NCI-H1436 treated with DMSO at 0.1 percent for 48 hours (cell line): ENCODE measurements around the gene SP100.

Experiments
- DNase-seq: peaks from one replicate; lab custom pipeline; 2025; lab: John Stamatoyannopoulos, UW

SP100 gene

DNA sequence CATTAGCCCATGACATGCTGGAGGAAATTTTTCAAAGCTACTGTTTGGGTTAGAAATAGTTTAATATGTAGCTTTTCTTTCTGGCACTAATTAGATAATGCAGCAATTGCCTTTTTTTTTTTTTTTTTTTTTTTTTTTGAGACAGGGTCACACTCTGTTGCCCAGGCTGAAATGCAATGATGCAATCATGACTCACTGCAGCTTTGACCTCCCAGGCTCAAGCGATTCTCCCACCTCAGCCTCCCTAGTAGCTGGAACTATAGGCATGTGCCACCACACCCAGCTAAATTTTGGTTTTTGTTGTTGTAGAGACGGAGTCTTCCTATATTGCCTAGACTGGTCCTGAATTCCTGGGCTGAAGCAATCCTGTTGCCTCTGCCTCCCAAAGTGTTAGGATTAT is 136.2 kb downstream of the SP100 start:
- no peak for DNase-seq

DNA sequence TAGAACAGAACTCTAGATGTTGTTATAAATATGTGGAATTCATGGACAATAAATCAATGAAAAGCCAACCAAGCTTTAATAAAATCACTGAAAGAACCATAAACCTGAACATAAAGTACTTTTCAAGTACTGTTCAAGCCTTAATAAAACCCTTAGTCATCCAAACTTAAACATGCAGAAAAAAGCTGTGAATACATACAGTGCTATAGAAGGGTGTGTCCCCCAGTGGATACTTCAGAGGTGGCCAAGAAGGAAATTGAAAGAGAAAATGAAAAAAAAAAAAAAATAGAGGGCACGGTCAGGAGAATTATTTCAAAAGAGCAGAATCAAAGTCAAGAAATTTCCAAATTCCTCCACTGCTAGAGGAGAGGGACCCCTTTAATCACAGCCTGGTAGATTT is 141.1 kb downstream of the SP100 start:
- no peak for DNase-seq

DNA sequence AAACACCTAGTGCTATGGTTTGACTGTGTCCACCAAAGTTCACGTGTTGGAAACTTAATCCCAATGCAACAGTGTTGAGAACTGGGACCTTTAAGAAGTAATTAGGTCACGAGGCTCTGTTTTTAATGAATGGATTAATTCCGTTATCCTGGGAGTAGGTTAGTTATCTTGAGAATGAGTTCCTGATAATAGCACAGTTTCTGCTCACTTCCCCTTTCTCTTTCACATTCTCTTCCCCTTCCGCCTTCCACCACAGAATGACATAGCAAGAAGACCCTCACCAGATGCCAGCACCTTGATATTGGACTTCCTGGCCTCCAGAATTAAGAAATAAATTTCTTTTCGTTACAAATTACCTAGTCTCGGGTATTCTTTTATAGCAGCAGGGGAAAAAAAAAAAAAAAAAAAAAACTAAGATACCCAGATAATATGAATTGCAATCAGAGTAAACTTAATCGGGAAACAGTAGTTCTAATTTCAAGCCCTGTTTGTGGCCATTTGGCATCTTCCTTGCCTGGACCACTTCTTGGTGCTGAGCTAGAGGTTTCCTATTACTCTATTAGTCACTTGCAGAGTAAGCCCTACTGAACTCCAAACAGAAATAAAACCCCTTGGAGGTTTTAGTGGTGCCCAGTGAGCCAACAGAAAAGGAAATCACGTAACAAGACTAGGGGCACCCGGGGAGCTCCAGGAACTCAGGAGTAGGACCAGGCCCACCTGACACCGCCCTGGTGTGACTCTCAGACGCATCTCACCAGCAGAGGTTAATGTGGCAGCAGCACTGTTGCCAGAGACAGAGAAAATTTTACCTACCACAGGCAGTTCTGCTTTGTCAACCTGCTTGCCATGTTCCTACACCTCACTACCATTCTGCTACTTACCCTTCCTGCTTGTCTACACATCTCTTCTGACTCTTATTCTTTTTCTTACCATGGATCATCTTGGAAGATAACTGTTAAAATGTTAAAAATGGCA is 149.1 kb downstream of the SP100 start:
- DNase-seq = no peak

DNA sequence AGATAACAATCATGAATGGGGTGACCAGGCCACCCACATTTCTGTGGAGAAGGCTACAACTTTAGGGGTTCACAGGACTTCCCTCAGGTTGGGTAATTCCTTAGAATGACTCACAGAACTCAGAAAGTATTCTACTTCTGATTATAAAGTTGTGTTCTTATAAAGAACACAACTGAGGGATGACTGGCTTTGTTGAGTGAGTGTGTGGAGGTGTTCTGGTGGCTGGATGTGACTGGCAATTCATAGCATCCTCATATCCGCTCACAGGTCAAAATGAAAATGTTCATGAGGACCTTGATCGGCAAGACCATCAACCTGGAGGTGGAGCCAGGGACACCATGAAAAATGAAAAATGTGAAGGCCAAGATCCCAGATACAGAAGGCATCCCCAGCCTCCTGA is 153.3 kb downstream of the SP100 start:
- DNase-seq = no peak

DNA sequence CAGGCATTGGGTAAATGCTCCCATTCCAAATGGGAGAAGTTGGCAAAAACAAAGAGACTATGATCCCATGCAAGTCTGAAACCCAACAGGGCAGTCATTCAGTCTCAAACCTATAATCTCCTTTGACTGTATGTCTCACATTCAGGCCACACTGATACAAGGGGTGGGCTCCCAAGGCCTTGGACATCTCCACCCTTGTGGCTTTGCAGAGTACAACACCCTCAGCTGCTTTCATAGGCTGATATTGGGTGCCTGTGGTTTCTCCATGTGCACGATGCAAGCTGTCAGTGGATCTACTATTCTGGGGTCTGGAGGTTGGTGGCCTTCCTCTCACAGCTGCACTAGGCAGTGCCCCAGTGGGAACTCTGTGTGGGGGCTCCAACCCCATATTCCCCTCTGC is 155.0 kb downstream of the SP100 start:
- DNase-seq = no peak

DNA sequence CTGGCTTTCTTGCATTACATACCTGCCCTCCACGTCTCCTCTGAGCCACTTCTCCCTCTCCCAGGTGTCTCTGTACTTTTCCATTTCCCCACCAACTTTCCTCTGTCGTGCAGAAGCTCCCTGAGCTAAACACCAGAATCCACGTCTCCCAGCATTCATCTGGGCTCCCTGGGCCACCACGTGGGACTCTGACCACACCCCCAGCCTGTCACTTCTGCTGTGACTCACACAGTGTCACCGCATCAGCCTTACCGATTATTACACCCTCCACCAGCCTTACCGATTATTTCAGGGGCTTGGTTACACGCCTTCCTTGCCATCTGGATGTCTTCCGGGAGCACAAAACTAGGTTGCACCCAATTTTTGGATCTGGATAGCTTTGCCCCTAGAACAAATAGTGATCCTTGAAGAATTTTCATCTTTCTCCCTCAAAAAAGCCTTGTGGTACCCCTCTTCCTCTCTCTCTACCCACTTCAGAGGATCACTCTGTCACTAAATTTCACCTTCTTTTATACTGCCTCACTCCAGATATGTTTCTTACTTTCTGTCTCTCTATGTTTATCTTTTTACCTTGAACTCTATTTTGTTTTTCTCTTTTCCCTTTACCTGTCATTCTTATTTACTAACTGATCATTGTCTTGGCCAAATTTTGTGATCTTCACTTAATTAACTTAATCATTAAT is 159.8 kb downstream of the SP100 start:
- no peak for DNase-seq

DNA sequence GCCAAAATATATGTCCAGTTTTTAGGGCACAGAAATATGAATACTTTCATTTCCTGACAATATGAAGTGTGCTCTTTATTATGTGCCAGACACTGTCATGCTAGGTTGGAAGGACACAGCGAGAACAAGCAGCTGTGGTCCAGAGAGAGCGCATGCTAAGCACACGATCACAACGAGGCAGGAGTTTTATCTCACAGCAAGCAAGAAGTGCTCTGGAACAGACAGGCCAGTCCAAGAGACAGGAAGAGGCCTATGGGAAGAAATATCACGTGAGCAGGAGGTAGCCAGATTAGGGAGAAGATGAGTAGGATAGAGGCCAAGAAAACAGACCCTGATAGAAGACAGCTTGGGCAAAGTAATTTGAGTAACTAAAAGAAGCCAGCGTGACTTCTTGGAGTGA is 161.1 kb downstream of the SP100 start:
- no peak for DNase-seq

DNA sequence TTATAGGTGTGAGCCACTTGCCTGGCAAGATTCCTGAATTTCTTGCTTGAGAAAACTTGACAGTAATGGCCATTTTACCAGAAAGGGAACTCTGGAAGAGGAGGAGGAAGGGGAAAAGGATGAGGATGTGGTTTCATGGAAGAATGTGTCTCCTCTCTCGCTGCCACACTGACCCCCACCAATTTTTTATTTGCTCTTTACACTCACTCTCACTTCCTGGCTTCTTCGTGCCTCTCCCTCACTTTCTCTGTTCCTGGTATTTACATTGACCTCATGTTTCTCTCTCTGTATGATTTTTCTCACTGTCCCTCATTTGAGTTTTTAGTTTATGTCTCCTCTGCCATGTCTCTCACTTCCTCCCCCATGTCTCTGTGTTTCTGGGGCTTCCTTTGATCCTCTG is 162.1 kb downstream of the SP100 start:
- no peak for DNase-seq

DNA sequence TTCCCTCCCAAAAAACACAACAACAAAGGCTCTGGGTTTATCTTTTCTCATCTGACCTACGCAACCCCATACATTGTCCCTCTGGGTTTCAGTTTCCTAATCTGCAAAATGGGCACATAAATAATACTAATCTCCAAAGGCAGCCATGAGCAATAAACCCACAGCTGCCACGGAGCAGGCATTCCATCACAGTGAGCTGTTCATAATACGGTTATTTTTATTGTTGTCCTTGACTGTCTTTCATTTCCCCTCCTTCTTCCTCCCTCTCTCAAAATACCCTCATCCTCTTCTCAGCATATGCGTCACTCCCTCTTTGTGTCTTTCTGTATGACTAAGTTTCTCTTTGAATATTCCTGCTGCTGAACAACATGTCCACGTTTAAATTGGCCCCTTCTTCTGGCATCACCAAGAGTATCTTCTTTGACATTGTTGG is 166.9 kb downstream of the SP100 start:
- no peak for DNase-seq

DNA sequence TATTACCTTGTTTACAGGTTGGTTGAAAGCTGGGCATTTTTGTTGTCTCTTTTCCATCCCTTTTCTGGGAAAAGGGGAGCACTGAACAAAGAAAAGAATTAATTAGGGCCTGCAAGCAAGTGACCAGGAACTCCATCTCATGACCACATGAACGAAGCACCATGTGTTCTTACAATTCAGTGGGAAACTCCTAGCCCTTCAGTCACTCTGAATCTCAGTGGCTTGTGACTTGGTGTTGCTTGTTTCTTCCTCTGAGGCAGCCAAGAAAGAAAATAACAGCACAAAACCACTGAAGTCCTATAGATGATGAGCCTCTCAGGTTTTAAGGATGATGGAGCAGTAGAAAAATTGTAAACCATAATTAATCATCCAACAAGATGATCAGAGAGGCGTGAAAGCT is 167.6 kb downstream of the SP100 start:
- no peak for DNase-seq

DNA sequence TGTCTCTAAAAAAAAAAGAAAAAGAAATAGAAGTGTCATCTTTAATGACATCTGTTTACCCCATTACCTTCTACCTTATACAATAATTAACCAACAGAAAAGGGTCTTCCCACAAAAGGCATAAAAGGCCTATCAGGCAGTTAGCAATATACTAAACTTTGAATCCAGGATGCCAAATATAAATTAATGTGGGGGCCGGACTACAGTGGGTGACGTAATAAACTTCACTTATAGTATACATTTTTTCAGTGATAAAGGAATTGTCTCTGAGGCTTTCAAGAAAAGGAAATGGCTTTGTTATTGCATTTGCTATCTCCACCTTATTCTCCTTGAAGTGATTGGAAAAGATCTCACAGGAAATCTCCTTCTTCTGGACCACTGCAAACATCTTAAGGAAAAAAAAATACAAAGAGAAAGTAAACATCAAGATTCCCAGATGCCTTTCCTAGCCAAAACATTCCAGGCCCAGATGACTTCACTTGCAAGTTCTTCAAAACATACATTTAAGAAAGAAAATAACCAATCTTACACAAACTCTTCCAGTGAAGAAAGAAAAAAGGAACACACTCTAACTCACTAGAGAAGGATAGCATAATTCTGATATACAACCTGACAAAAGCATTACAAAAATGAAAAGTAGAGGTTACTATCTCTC is 170.5 kb downstream of the SP100 start:
- DNase-seq = no peak

DNA sequence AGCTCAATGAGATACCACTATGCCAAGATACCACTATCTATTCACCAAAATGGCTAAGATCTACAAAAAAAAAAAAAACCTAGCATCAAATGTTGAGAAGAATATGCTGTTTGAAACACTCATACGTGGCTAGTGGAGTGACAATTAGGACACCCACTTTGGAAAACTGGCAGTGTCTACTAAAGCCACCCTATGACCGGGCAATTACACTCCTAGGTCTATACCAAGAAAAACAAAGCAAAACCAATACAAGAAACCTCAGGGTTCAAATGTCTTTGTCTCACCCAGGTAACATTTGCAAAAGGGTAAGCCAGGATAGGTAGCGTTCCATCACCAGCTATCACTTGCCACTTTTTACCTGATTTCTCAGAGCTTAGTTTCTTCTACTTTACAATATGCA is 173.0 kb downstream of the SP100 start:
- DNase-seq = no peak

DNA sequence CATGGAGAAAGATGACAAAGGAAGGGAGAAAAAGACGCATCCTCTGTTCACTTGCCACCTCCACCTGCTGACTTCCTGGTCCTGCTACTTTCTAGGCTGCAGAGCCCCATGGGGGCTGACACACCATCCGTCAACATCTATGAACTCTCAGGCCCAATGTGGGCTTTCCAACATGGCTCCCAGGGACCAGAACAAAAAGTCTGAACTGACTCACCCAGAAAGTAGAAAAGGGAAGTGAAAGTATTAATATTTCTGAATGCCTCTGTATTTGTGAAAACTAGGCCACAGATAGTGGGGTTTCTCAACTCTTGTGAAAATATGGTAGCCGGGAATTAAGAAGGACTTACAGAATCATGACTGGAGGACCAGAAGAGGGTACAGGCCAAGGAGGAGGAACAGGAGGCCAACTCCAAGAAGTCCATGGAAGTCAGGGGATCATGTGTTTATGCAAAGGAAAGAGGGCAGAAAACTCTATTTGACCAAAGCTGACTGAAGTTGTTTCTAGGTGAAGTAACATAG is 173.6 kb downstream of the SP100 start:
- DNase-seq = no peak

DNA sequence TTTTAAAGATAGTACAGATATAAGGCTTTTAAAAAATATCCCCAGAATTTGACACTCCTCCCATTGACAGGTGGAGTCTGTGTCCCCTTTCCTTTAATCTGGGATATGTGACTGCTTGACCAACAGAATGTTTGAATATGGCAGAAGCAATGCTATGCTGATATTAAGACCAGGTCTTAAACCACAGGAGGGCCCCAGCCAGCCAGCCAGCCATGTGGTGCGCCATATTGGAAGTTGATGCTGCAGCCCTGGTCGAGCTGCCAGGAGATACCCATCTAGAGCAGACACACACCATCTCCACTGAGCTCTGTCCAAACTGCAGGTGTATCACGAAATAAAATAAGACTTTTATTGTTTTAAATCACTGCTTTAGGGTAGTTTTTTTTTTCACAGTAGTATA is 174.3 kb downstream of the SP100 start:
- no peak for DNase-seq

DNA sequence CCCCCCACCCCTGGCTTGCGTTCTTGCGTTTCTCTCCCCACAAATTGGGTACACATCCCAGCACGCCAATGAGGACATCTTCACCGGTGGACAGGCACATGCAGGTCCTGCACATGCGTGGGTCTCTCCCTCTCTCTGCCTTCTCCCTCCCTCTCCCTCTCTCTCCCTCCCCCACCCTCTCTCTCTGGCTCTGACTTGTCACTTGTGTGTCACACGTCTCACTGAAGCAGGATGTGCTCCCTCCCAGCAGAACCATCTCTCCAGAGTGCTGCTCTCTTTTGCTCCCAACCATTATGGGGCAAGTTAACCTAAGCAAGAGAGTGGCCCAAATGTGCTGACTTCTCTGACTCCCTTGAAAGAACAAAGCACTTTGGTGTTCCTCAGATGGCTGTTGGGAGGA is 175.8 kb downstream of the SP100 start:
- no peak for DNase-seq

DNA sequence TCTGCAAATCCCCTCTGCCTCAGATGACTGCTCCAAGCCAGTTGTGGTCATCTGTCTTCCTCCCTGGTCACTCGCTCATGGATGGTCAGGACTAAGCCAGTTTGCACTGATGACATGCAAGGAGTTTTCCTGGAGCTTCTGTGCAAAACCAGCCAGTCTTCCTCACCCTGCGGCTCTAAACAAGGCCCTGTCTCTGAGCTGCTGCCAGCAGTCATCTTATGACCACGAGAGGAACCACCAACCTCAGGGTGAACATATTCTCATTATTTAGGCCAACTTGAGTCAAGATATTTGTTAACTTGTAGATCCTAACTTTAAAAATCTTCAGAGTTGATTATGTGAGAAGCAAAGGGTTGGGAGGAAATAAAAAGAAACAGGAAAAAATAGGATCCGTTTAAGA is 176.8 kb downstream of the SP100 start:
- DNase-seq = no peak
